Sigmoid colon (tissue), 3 donors: ENCODE data around the gene KRTAP12-1.

Experiments used
- POLR2A ChIP-seq, 2 donors: fragments of 450-650 bp; IDR thresholded peaks; one replicate each; pipeline ENCODE4 v1.6.1; 2016; ENCODE audit warnings: antibody characterized with exemption in 2 of 2, mild to moderate bottlenecking in 2 of 2, moderate library complexity in 2 of 2
- TF ChIP-seq, protein P1 (sequence below), 4 experiments: fragments of 450-650 bp in 3 of 4; fragments of 200-600 bp in 1 of 4; IDR thresholded peaks; one replicate each; pipeline ENCODE4 v1.5.1; 2016 to 2019; ENCODE audit warnings: antibody characterized with exemption in 4 of 4, mild to moderate bottlenecking in 3 of 4, moderate library complexity in 2 of 4

DNA sequence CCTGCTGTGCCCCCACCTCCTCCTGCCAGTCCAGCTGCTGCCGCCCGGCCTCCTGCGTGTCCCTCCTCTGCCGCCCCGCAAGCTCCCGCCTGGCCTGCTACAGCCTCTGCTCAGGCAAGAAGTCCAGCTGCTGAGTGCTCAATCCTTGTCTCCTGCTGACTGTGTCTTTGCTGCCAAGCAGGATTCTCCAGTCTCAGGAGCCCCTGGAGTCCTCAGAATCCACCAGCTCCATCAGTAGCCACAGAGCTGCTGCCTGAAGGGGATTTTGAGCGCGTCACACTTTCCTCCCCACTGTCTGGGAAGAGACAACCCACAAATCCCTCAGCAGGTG lies 34.8 kb downstream of the KRTAP12-1 start:
- TF ChIP-seq, protein P1, sequence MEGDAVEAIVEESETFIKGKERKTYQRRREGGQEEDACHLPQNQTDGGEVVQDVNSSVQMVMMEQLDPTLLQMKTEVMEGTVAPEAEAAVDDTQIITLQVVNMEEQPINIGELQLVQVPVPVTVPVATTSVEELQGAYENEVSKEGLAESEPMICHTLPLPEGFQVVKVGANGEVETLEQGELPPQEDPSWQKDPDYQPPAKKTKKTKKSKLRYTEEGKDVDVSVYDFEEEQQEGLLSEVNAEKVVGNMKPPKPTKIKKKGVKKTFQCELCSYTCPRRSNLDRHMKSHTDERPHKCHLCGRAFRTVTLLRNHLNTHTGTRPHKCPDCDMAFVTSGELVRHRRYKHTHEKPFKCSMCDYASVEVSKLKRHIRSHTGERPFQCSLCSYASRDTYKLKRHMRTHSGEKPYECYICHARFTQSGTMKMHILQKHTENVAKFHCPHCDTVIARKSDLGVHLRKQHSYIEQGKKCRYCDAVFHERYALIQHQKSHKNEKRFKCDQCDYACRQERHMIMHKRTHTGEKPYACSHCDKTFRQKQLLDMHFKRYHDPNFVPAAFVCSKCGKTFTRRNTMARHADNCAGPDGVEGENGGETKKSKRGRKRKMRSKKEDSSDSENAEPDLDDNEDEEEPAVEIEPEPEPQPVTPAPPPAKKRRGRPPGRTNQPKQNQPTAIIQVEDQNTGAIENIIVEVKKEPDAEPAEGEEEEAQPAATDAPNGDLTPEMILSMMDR (IDR thresholded peaks at IDR 0.05), result no peak
- TF ChIP-seq POLR2A (IDR thresholded peaks at IDR 0.05), result no peak
